Trophoblast cell (in vitro differentiated cells and primary cell): ENCODE data around the gene STAB1.

Source experiments
- DNase-seq, 2 donors: peaks; one replicate each; pipeline ENCODE4 v3.0.0-alpha.2; 2016
- H2AFZ ChIP-seq: 2 replicates; pipeline ENCODE4 v1.6.1; 2013; ENCODE audit warnings: low read length, moderate library complexity, mild to moderate bottlenecking; ENCODE audit not compliant: insufficient read depth, poor library complexity
- H2AK5ac ChIP-seq: 2 replicates; pipeline ENCODE4 v1.6.1; 2013; ENCODE audit warnings: mild to moderate bottlenecking, low read length
- H2BK120ac ChIP-seq: 2 replicates; pipeline ENCODE4 v1.6.1; 2013; ENCODE audit warnings: low read length, mild to moderate bottlenecking, moderate library complexity; ENCODE audit not compliant: insufficient read depth, poor library complexity
- H2BK12ac ChIP-seq: 2 replicates; pipeline ENCODE4 v1.6.1; 2013; ENCODE audit warnings: mild to moderate bottlenecking, low read length, moderate library complexity
- H2BK5ac ChIP-seq: 2 replicates; pipeline ENCODE4 v1.6.1; 2013; ENCODE audit warnings: low read length, low read depth, moderate library complexity, mild to moderate bottlenecking; ENCODE audit not compliant: poor library complexity
- H3K14ac ChIP-seq: 2 replicates; pipeline ENCODE4 v1.6.1; 2013; ENCODE audit warnings: mild to moderate bottlenecking, low read length
- H3K18ac ChIP-seq: 2 replicates; pipeline ENCODE4 v1.6.1; 2013; ENCODE audit warnings: mild to moderate bottlenecking, low read length
- H3K23ac ChIP-seq: 2 replicates; pipeline ENCODE4 v1.6.1; 2013; ENCODE audit warnings: low read length
- H3K27ac ChIP-seq: 2 replicates; pipeline ENCODE4 v1.5.1; 2013; ENCODE audit warnings: low read depth, mild to moderate bottlenecking, inconsistent platforms, low read length, moderate library complexity
- H3K27me3 ChIP-seq: 2 replicates; pipeline ENCODE4 v1.6.1; 2013; ENCODE audit warnings: inconsistent platforms, mild to moderate bottlenecking, low read length, moderate library complexity; ENCODE audit not compliant: insufficient read depth
- H3K36me3 ChIP-seq, 2 experiments: 1 replicate in 1 of 2; 2 replicates in 1 of 2; pipeline ENCODE4 v1.6.1; 2013; ENCODE audit warnings: low read length in 2 of 2, mild to moderate bottlenecking in 2 of 2, moderate library complexity in 1 of 2; ENCODE audit not compliant: insufficient read depth in 2 of 2, control insufficient read depth in 1 of 2
- H3K4ac ChIP-seq: 2 replicates; pipeline ENCODE4 v1.6.1; 2013; ENCODE audit warnings: low read depth, mild to moderate bottlenecking, low read length, moderate library complexity
- H3K4me1 ChIP-seq, 2 experiments: 1 replicate in 1 of 2; 2 replicates in 1 of 2; pipeline ENCODE4 v1.6.1; 2013; ENCODE audit warnings: low read length in 2 of 2, mild to moderate bottlenecking in 2 of 2, moderate library complexity in 1 of 2; ENCODE audit not compliant: insufficient read depth in 2 of 2, control insufficient read depth in 1 of 2
- H3K4me2 ChIP-seq: 2 replicates; pipeline ENCODE4 v1.6.1; 2013; ENCODE audit warnings: inconsistent platforms, mild to moderate bottlenecking, low read length, moderate library complexity
- H3K4me3 ChIP-seq: 2 replicates; pipeline ENCODE4 v1.5.1; 2013; ENCODE audit warnings: mild to moderate bottlenecking, low read depth, low read length, inconsistent platforms
- H3K79me1 ChIP-seq: one replicate; pipeline ENCODE4 v1.6.1; 2013; ENCODE audit warnings: low read length
- H3K79me2 ChIP-seq: 2 replicates; pipeline ENCODE4 v1.6.1; 2013; ENCODE audit warnings: low read length, mild to moderate bottlenecking; ENCODE audit not compliant: control insufficient read depth, insufficient read depth, poor library complexity
- H3K9ac ChIP-seq: 2 replicates; pipeline ENCODE4 v1.6.1; 2013; ENCODE audit warnings: mild to moderate bottlenecking, low read length
- H3K9me3 ChIP-seq: 2 replicates; pipeline ENCODE4 v1.6.1; 2013; ENCODE audit warnings: low read depth, mild to moderate bottlenecking, control low read depth, inconsistent platforms, low read length; ENCODE audit not compliant: insufficient read depth
- H4K12ac ChIP-seq: 2 replicates; pipeline ENCODE4 v1.6.1; 2013; ENCODE audit warnings: low read depth, mild to moderate bottlenecking, low read length, moderate library complexity
- H4K8ac ChIP-seq: 2 replicates; pipeline ENCODE4 v1.6.1; 2013; ENCODE audit warnings: low read depth, mild to moderate bottlenecking, low read length, moderate library complexity
- H4K91ac ChIP-seq: one replicate; pipeline ENCODE4 v1.6.1; 2013; ENCODE audit warnings: low read depth, mild to moderate bottlenecking, low read length, moderate library complexity
- WGBS: extraction: QIAGEN DNeasy Blood & Tissue Kit; methylation state at CpG from one replicate; pipeline ENCODE4 v1.1.7; 2013; ENCODE audit warnings: missing lambda C conversion rate; ENCODE audit not compliant: insufficient read length, insufficient coverage; ENCODE audit errors: extremely low coverage; 5-methylcytosine and 5-hydroxymethylcytosine counted together

Gene STAB1

GRCh38 chr3:52529376-52530333, 34.5 kb downstream of the STAB1 start:
- H2AK5ac ChIP-seq = no peak overlapping the region
- no peak overlapping the region for H4K8ac ChIP-seq
- no peak overlapping the region for H2BK12ac ChIP-seq
- H4K91ac ChIP-seq = no peak overlapping the region
- no peaks in the 10 kb centered on the region for H3K27me3 ChIP-seq
- no peak overlapping the region for H2AFZ ChIP-seq
- no peak overlapping the region for H3K4me3 ChIP-seq
- no peak overlapping the region for H2BK120ac ChIP-seq
- H3K14ac ChIP-seq = no peak overlapping the region
- H3K9ac ChIP-seq = no peak overlapping the region
- no peaks in the 10 kb centered on the region for H3K9me3 ChIP-seq
- H2BK5ac ChIP-seq = no peak overlapping the region
- H3K27ac ChIP-seq = no peak overlapping the region
- no peak overlapping the region for H3K4ac ChIP-seq
- no peak overlapping the region for H3K23ac ChIP-seq
- peak overlapping the region; percentile 7 for H3K18ac ChIP-seq
- H3K36me3 ChIP-seq = peaks cover 40 to 41% of the 10 kb centered on the region in 2 experiments
- WGBS = no CpG with 5 or more reads among the region's 12 CpGs
- no peak for DNase-seq
- no peak overlapping the region for H3K4me2 ChIP-seq
- H3K79me2 ChIP-seq = peaks cover 29% of the 10 kb centered on the region
- peaks cover 39% of the 10 kb centered on the region for H3K79me1 ChIP-seq
- H3K4me1 ChIP-seq = peaks cover 68 to 72% of the 10 kb centered on the region in 2 experiments
- H4K12ac ChIP-seq = no peak overlapping the region

GRCh38 chr3:52530918-52531826, 36.0 kb downstream of the STAB1 start:
- DNase-seq = no peak
- Histone ChIP-seq H3K9ac (no peak overlapping the region), H3K4me2 (peak overlapping the region; percentile 82), H3K4ac (peak overlapping the region; percentile 35), H3K27me3 (no peaks in the 10 kb centered on the region), H3K18ac (peak overlapping the region; percentile 7), H2AK5ac (peak overlapping the region; percentile 48), H4K91ac (no peak overlapping the region), H3K79me1 (peaks cover 30% of the 10 kb centered on the region), H3K27ac (no peak overlapping the region), H2BK120ac (peak overlapping the region; percentile 0), H3K9me3 (no peaks in the 10 kb centered on the region), H3K36me3 (peaks cover 27 to 29% of the 10 kb centered on the region in 2 experiments), H3K79me2 (peaks cover 27% of the 10 kb centered on the region), H2BK12ac (peak overlapping the region; percentile 12), H3K4me3 (no peak overlapping the region), H3K23ac (no peak overlapping the region), H4K12ac (no peak overlapping the region), H4K8ac (peak overlapping the region; percentile 1), H2BK5ac (no peak overlapping the region), H3K14ac (peak overlapping the region; percentile 20), H3K4me1 (peaks cover 59 to 60% of the 10 kb centered on the region in 2 experiments), H2AFZ (no peak overlapping the region)
- WGBS = no CpG with 5 or more reads among the region's 10 CpGs

- peaks cover 32% of the 10 kb centered on the region for H3K79me1 ChIP-seq
- peaks cover 30% of the 10 kb centered on the region for H3K79me2 ChIP-seq
- H2AFZ ChIP-seq = no peak overlapping the region
- no peaks in the 10 kb centered on the region for H3K27me3 ChIP-seq
- peak overlapping the region; percentile 0 for H2BK120ac ChIP-seq
- no CpG with 5 or more reads among the region's 14 CpGs for WGBS
- H3K36me3 ChIP-seq = peaks cover 27 to 29% of the 10 kb centered on the region in 2 experiments
- H3K4ac ChIP-seq = peak overlapping the region; percentile 48
- no peak overlapping the region for H3K23ac ChIP-seq
- H2BK12ac ChIP-seq = peak overlapping the region; percentile 3
- peak overlapping the region; percentile 1 for H4K91ac ChIP-seq
- H3K14ac ChIP-seq = peak overlapping the region; percentile 20
- peak overlapping the region; percentile 40 for H4K8ac ChIP-seq
- DNase-seq = no peak
- peak overlapping the region; percentile 83 for H3K4me3 ChIP-seq
- peak overlapping the region; percentile 82 for H3K4me2 ChIP-seq
- H3K9me3 ChIP-seq = no peaks in the 10 kb centered on the region
- H2AK5ac ChIP-seq = peak overlapping the region; percentile 48
- H4K12ac ChIP-seq = no peak overlapping the region
- peaks cover 51 to 54% of the 10 kb centered on the region in 2 experiments for H3K4me1 ChIP-seq
- H3K18ac ChIP-seq = peak overlapping the region; percentile 7
- H2BK5ac ChIP-seq = no peak overlapping the region
- H3K9ac ChIP-seq = no peak overlapping the region
- H3K27ac ChIP-seq = no peak overlapping the region
These were observed 36.9 kb downstream of the STAB1 start for GRCh38 chr3:52531860-52532516.

GRCh38 chr3:52532517-52532837, 37.3 kb downstream of the STAB1 start:
- Histone ChIP-seq H3K4ac (peak overlapping the region; percentile 32), H3K79me2 (peaks cover 34% of the 10 kb centered on the region), H3K79me1 (peaks cover 28% of the 10 kb centered on the region), H4K8ac (peak overlapping the region; percentile 62), H3K27me3 (no peaks in the 10 kb centered on the region), H3K4me3 (peak overlapping the region; percentile 83), H2BK12ac (peak overlapping the region; percentile 25), H3K18ac (peak overlapping the region; percentile 77), H2BK5ac (no peak overlapping the region), H3K14ac (peak overlapping the region; percentile 89), H3K9ac (peak overlapping the region; percentile 64), H4K91ac (peak overlapping the region; percentile 93), H3K36me3 (peaks cover 23 to 25% of the 10 kb centered on the region in 2 experiments), H2BK120ac (peak overlapping the region; percentile 65), H3K9me3 (no peaks in the 10 kb centered on the region), H3K27ac (no peak overlapping the region), H3K23ac (no peak overlapping the region), H4K12ac (peak overlapping the region; percentile 61), H3K4me1 (peaks cover 46 to 52% of the 10 kb centered on the region in 2 experiments), H2AFZ (no peak overlapping the region), H2AK5ac (peak overlapping the region; percentile 45), H3K4me2 (peak overlapping the region; percentile 82)
- DNase-seq = no peak
- WGBS = no CpG with 5 or more reads among the region's 5 CpGs
